ENCODE data around the gene HINT2.

Gene HINT2

GRCh38 chr9:35814841-35815543, at the start of gene HINT2:
TSS of gene HINT2 (minus strand) at chr9:35815042. CDS start at chr9:35814979, 63 bp downstream.
- peak; percentile 91 to 99 (median 95) for DNase-seq
- intact Hi-C loops (cut with DNase I): loop anchor here (5.0 kb wide), 1 partner anchor 158 kb away; the partner anchor contains the start of genes CCDC107 and RMRP

GRCh38 chr9:35863583-35863982, 48.7 kb upstream of the HINT2 start:
- intact Hi-C loops (cut with DNase I): no loop called here
- no peak for DNase-seq

- DNase-seq: no peak
Observed at GRCh38 chr9:35862328-35862727, 47.5 kb upstream of the HINT2 start.

GRCh38 chr9:35861161-35861897, 46.5 kb upstream of the HINT2 start:
- intact Hi-C loops (cut with DNase I): no loop called here
- no peak for DNase-seq

More at GRCh38 chr9:35862328-35862727, 47.5 kb upstream of the HINT2 start:
- intact Hi-C loops (cut with DNase I): no loop called here

- intact Hi-C loops (cut with DNase I): no loop called here
- no peak for DNase-seq
Observed at GRCh38 chr9:35859990-35860339, 45.1 kb upstream of the HINT2 start.

- DNase-seq: peak in 7 of 10 donors; percentile 36 to 91 (median 66)
- intact Hi-C loops (cut with DNase I): no loop called here
Observed at GRCh38 chr9:35859310-35859989, 44.6 kb upstream of the HINT2 start.

GRCh38 chr9:35858458-35858857, 43.6 kb upstream of the HINT2 start:
- intact Hi-C loops (cut with DNase I): no loop called here
- DNase-seq: no peak

GRCh38 chr9:35856882-35857281, 42.0 kb upstream of the HINT2 start:
- no peak for DNase-seq
- intact Hi-C loops (cut with DNase I): no loop called here

- intact Hi-C loops (cut with DNase I): no loop called here
- DNase-seq: no peak
Observed at GRCh38 chr9:35856206-35856605, 41.4 kb upstream of the HINT2 start.

- no peak for DNase-seq
- intact Hi-C loops (cut with DNase I): no loop called here
Observed at GRCh38 chr9:35854091-35854762, 39.4 kb upstream of the HINT2 start.

- intact Hi-C loops (cut with DNase I): no loop called here
- DNase-seq: no peak
Observed at GRCh38 chr9:35852876-35853865, 38.3 kb upstream of the HINT2 start.

GRCh38 chr9:35852267-35852815, 37.5 kb upstream of the HINT2 start:
- DNase-seq: no peak
- intact Hi-C loops (cut with DNase I): no loop called here

- intact Hi-C loops (cut with DNase I): no loop called here
- DNase-seq: peak in 4 of 10 donors; percentile 31 to 92 (median 60)
Observed at GRCh38 chr9:35847792-35848572, 33.1 kb upstream of the HINT2 start.

GRCh38 chr9:35845824-35846771, 31.3 kb upstream of the HINT2 start:
- DNase-seq: peak in 2 of 10 donors; percentile 79 to 85
- intact Hi-C loops (cut with DNase I): no loop called here

- intact Hi-C loops (cut with DNase I): no loop called here
- no peak for DNase-seq
Observed at GRCh38 chr9:35844628-35845270, 29.9 kb upstream of the HINT2 start.

- intact Hi-C loops (cut with DNase I): no loop called here
- DNase-seq: no peak
Observed at GRCh38 chr9:35842795-35843194, 28.0 kb upstream of the HINT2 start.
